Activated CD4-positive, alpha-beta T cell treated with anti-CD3 and anti-CD28 coated beads, Interleukin-2, amount 50 U/mL, for 1 hour (primary cell): ENCODE results near the gene INHBE.

Experiments used
- DNase-seq: peaks from one replicate; pipeline ENCODE4 v3.0.0-alpha.2; 2020

Gene INHBE

DNA sequence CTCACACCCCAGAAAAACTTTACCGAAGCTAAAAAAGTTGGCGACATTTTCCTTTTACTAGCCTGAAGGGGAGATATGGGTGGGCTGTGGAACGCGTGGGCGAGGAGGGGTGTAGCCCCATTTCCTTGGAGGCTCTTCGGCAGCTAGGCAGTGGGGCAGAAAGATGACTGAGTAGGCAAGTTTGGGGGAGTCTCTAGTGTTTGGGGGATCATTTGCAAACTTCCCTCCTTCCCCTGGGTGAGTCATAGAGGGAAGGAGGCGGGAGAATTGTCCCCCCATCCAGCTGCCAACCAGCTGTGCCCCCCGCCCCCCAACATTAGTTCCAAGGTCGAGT lies 6.8 kb downstream of the INHBE start:
- no peak for DNase-seq

DNA sequence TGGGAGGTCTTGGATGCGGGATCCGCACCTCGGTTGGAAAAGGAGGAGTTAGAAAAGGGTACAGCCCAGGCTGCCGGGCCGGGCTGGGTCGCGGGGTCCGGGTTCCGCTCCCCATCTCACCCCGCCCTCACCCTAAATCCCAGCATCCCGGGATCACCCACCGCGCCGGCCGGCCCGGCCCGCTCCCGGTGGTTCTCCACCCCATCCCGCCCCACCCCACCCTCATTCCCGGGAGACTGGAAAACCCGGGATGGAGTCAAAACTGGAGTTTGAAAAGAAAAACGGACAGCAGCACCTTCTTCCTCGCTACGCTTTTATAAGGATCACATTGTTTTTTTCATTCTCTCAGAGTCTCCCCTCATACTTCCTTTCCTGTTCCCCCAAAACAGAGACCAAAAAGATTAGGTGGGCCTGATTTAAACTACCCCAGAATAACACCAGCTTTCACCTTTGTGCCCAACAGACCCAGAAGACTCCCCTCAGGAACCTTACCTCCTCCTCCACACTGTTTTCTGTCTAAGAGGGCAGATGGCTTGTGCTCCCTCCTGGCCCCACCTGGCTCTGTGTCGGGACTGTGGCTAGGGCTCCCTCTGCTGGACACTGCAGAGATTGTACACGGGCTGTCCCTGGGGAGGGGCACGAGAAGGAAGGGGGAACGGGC lies 7.3 kb downstream of the INHBE start:
- DNase-seq: peak; percentile 89

DNA sequence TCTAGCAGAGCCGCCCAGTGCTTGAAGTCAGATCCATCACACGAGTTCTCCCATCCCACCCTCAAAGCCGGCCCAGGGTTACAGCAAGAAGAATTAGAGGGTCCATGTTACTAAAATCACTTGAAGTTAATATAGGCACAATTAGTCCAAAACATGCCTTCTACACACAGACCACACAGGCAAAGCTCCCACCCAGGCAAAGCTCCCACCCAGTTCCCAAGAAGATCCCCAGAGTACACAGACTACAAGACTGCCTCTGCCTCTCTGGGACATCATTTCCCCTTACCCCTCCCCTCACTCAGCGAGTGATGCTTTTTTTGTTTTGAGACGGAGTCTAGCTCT lies 7.8 kb downstream of the INHBE start:
- no peak for DNase-seq

DNA sequence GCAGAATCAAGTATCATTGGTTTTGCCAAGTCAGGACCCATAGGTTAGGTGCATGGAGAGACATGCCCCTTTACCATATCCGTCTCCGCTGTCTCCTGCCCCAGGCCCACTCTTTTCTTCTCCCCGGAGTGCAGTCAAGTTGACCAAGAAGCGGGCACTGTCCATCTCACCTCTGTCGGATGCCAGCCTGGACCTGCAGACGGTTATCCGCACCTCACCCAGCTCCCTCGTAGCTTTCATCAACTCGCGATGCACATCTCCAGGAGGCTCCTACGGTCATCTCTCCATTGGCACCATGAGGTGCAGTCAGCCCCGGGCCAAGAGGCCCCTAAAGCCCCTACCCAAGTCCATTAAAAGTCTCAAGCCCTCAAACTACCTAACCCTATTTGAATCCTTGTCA lies 9.5 kb downstream of the INHBE start:
- no peak for DNase-seq

DNA sequence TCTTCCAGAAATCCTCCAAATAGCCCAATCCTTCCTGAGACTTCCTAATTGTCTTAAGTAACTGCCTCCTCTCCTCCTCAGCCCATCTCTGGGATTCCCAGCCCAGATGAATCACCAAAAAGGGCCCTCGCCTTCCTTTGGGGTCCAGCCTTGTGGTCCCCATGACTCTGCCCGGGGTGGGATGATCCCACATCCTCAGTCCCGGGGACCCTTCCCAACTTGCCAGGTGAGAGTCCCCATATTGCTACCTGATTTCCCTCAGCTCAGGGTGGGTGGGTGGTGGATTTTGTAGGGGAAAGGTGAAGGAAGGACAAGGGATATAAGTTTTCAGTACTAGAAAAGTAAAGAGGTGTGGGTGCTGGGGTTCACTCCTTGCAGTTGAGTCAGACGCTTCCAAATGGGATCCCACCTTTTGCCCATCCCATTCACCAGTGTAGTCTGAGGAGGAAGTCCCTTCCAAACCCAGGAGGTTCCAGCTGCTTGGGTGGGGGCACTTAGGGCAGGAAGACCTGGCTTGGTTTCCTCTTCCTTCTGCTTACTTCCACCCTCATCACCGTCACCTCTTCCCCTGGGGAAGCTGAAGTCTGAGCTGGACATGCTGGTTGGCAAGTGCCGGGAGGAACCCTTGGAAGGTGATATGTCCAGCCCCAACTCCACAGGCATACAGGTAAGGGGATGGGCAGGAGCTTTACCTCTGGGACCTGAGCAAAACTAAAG lies 10.1 kb downstream of the INHBE start:
- no peak for DNase-seq

DNA sequence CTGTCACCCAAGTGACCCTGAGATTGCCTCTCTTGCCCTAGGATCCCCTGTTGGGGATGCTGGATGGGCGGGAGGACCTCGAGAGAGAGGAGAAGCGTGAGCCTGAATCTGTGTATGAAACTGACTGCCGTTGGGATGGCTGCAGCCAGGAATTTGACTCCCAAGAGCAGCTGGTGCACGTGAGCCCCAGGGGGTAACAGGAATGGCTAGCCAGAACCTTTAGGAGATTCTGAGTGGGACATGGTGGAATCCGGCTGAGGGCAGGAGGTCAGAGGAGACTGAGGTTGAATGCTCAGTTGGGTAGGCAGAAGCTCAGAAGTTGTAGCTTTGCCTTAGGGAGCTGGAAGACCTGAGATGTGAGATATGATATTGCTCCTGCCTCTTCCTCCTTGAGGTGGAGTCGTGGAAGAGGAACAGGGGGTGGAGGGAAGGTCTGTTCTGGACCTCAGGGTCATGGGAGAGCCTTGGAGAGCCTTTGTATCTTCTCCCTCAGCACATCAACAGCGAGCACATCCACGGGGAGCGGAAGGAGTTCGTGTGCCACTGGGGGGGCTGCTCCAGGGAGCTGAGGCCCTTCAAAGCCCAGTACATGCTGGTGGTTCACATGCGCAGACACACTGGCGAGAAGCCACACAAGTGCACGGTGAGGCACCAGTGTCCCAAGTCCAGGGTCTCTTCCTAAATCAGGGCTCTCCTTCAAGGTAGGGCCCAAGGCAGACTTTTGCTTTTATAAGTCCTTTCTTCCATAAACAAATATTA lies 10.8 kb downstream of the INHBE start:
- DNase-seq: no peak

DNA sequence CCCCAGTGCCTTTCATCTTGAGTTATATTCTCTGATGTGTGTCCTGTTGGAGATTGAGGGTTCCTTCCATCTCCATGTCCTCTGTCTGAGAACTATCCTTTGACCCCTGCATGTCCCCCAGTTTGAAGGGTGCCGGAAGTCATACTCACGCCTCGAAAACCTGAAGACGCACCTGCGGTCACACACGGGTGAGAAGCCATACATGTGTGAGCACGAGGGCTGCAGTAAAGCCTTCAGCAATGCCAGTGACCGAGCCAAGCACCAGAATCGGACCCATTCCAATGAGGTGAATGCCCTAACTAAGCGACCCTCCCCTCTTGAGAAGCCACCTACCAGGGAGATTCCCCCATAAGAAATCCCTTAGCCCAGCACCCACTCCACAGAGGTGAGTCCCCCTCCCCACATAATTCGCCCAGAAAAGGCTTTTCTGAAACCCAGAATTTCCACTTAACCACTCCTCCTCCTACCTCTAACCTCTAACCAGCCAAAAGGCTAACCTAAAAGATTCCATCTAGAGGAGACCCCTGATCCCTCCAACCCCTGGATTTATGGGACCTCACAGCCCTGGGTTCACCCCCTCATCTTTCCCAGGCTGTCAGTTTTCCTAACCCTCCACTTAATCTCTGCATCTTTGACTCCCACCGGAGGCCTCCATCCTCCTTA lies 12.2 kb downstream of the INHBE start:
- no peak for DNase-seq

DNA sequence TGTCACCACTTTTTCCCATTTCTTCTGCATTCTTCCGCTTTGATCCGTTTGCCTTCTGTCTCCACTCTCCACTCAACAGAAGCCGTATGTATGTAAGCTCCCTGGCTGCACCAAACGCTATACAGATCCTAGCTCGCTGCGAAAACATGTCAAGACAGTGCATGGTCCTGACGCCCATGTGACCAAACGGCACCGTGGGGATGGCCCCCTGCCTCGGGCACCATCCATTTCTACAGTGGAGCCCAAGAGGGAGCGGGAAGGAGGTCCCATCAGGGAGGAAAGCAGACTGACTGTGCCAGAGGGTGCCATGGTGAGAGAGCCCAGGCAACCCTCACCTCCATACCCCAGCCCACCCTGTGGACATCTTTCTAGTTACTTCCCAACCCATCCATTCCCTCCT lies 12.8 kb downstream of the INHBE start:
- DNase-seq: no peak

DNA sequence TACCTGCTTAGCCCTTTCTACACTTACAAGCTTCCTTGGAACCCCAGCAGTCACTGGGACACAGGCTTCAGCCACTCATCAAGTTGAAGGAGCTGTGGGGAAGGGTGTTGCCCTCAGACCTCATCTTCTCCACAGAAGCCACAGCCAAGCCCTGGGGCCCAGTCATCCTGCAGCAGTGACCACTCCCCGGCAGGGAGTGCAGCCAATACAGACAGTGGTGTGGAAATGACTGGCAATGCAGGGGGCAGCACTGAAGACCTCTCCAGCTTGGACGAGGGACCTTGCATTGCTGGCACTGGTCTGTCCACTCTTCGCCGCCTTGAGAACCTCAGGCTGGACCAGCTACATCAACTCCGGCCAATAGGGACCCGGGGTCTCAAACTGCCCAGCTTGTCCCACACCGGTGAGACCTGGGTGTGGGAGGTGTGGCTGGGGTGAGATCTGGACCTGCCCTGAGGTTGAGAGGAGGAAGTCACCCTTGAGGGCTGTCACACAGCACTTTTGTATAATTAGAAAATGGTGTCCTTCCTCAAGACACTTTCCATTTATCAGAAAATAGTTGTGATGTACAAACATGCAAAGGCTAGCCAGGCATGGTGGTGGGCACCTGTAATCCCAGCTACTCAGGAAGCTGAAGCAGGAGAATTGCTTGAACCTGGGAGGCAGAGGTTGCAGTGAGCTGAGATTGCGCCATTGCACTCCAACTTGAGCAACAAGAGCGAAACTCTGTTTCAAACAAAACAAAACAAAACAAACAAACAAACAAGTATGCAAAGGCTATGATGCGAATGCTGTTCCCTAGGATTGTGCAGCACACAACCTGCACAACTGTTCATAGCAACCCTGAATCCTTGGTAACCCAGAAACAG lies 14.4 kb downstream of the INHBE start:
- no peak for DNase-seq

DNA sequence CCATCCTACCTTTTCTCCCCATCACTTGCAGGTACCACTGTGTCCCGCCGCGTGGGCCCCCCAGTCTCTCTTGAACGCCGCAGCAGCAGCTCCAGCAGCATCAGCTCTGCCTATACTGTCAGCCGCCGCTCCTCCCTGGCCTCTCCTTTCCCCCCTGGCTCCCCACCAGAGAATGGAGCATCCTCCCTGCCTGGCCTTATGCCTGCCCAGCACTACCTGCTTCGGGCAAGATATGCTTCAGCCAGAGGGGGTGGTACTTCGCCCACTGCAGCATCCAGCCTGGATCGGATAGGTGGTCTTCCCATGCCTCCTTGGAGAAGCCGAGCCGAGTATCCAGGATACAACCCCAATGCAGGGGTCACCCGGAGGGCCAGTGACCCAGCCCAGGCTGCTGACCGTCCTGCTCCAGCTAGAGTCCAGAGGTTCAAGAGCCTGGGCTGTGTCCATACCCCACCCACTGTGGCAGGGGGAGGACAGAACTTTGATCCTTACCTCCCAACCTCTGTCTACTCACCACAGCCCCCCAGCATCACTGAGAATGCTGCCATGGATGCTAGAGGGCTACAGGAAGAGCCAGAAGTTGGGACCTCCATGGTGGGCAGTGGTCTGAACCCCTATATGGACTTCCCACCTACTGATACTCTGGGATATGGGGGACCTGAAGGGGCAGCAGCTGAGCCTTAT lies 15.3 kb downstream of the INHBE start:
- no peak for DNase-seq

DNA sequence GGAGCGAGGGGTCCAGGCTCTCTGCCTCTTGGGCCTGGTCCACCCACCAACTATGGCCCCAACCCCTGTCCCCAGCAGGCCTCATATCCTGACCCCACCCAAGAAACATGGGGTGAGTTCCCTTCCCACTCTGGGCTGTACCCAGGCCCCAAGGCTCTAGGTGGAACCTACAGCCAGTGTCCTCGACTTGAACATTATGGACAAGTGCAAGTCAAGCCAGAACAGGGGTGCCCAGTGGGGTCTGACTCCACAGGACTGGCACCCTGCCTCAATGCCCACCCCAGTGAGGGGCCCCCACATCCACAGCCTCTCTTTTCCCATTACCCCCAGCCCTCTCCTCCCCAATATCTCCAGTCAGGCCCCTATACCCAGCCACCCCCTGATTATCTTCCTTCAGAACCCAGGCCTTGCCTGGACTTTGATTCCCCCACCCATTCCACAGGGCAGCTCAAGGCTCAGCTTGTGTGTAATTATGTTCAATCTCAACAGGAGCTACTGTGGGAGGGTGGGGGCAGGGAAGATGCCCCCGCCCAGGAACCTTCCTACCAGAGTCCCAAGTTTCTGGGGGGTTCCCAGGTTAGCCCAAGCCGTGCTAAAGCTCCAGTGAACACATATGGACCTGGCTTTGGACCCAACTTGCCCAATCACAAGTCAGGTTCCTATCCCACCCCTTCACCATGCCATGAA lies 16.0 kb downstream of the INHBE start:
- no peak for DNase-seq

DNA sequence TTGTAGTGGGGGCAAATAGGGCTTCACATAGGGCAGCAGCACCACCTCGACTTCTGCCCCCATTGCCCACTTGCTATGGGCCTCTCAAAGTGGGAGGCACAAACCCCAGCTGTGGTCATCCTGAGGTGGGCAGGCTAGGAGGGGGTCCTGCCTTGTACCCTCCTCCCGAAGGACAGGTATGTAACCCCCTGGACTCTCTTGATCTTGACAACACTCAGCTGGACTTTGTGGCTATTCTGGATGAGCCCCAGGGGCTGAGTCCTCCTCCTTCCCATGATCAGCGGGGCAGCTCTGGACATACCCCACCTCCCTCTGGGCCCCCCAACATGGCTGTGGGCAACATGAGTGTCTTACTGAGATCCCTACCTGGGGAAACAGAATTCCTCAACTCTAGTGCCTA lies 16.6 kb downstream of the INHBE start:
- no peak for DNase-seq

DNA sequence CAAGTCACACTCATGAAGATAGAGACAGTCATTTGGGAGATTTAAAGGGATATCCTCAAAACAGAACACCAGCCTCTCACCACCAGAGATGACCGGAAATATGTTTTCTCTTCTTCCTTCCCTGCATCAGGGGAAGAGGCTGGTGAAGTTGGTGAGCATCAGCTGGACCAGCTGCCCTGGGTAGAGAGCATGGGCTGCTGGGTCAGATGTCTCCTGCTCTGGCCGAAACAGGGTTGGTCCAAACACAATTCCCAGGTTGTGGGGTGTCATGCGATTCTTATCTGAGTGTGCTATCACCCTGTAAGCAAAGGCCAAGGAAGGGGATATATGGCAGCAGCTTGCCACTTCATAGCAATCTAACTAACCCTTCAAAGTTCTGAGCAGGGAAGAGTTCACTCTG lies 17.3 kb downstream of the INHBE start:
- DNase-seq: no peak

DNA sequence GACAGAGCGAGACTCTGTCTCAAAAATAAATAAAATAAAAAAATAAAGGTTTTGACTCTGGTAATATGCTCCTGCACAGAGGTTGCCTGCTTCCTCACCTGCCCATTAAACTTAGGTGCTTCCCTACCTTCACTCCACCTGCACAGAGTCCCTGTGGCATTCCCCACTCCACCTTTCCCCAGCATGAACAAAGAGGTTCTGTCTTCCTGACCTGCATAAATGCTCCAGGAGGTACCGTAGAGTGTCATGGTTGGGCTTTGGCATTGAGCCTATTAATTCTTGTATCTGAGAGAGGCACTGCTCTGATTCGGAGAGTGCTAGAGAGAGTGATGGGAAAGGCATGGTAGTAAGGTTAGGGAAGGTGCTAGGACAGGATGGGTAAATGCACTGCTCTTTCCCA lies 18.3 kb downstream of the INHBE start:
- DNase-seq: no peak

DNA sequence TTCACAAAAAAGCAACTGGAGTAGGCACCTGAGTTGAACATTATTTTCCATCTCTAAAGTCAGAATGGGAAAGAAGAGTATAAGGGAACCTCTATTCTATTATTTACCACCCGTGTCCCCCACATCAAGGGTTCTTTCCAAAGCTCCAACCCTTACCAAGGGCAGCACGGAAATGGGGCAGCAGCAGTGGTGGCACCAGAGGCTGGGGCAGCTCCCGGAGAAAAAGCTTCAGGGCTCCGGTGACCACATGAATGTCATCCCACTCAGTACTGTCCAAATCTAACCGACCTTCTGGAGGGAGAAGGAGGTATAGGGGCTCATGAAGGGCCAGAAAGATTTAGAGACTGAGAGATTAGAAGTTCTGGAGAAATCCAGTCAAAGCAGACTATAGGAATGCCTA lies 18.8 kb downstream of the INHBE start:
- no peak for DNase-seq

DNA sequence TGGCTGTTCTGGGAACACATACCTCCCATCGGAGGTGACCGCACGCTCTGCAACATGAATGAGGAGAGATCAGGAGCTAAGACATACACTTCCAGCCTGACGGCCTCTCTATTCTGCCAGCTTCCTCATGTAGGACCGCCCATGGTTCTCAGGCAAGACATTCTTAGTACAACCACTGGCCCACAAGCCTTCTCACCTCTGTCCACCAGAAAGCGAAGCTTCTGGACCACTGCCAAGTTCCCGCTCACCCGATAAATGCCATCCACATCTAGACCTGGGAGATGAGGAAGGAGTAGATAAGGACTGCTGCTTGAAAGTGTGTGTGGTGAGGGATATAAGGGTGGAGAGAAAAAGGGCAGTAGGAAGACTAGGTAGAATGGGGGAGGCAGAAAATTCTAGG lies 19.3 kb downstream of the INHBE start:
- no peak for DNase-seq

DNA sequence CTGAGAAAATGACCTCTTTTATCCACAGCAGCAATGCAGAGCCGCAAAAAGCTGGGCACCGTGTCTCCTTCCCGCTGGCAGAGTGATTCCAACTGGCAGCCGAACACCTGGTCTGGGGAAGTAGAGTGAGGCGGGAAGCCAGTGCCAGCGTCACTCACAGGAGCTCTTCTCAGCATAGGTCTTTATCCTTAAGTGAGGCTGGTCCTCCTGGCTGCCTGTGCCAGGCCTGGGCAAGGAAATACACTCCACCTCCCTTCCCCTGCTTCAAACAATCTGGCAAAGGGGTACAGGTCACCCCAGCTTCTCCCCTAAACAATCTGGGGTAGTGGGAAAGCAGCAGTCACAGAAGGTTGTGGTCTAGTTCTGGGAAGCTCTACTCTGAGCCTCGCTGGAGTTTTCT lies 19.8 kb downstream of the INHBE start:
- DNase-seq: no peak

DNA sequence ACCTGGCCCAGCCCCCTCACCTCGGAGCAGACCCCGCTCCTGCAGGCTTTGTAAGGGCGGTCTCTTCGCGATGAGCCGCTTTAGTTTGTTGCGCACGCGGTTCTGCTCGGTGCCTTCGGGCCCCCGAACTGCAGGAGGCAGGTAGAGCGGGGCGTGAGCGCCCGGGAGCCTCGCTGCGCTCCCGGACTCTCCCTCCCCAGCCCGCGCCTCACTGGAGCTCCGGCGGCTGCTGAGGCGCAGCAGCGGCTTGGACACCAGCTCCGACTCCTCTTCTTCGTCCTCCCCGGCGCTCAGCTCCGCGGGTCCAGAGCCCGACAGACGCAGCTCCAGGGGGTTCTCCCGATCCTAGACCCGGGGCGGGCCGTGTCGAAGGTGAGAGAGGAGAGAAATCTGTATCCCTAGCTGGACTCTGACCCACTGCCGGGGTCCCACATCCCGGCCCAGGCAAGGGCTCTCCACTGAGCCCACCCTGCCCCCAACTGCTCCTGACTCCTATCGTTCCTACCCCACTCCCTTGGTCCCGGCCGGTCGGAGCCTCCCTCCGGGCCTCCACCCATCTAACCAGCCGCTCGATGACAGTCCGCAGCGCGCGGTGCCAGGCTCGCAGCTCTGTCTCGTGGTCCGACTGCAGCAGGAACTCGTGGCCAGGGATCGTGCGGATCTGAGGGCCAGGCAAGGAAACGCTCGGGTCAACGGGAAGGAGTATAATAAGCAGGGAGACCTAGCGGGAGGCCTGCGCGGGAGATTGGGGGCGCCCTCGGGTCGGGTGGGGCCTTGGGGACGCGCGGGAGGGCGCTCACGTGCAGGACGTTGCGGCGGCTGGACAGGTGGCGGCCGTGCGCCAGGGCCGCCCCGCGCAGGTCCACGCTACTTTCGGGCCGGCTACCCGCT lies 20.4 kb downstream of the INHBE start:
- DNase-seq: no peak

DNA sequence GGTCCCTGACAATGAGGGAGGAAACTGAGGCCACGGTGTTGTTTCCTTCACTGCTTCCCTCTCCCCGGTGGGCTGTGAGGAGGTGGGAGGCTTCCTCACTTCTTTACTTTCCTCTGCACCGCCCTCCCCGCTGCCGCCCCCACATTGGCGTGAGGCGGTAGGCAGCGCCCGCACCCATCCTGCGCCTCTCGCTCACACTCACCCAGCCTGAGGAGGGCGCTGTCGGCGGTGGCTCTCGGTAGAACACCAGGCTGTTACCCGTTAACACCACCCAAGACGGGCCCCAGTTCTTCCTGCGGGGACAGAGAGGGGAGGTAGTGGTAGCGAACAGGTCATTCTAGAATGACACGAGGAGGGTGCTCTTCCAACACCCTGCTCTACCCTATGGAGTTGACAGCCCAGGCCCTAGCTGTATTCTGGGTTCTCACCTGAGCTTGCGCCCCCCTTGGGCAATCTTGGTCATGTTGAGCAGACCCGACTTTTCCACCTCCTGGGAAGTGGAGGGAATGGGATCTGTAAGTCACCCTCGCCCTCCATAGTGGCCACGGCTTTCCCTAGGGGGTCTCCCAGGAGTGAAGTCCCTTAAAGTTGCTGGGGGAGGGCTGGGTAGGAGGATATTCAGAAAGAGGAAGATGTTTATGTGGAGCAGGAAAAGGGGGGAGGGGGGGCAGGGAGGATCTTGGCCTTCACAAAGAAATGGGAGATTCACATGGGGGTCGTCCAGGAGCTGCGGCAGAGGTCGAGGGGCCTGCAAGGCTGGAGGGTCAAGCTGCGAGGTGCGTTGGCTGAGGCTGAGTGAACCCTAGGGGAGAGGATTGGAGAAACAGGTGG lies 21.3 kb downstream of the INHBE start:
- peak; percentile 73 for DNase-seq
